Measurements from ENCODE around the gene MYO1B. TPM values are rescaled to one million over a fixed set of nuclear protein-coding genes. Genes with fewer than 3 reads are reported as not detected.

The MYO1B gene
- total RNA-seq, 1 donor from 2014 or later: 16.2 TPM

GRCh38 chr2:191299010-191299409, 53.8 kb downstream of the MYO1B start:
- H3K4me3 ChIP-seq: no peak overlapping the region
- intact Hi-C loops (cut with micrococcal nuclease): no loop called here
- H3K36me3 ChIP-seq: no peaks in the 10 kb centered on the region
- no peaks in the 10 kb centered on the region for H3K27me3 ChIP-seq (ENCODE audit: low read depth)
- no peaks in the 10 kb centered on the region for H3K9me3 ChIP-seq (replicated peaks)
- TF ChIP-seq CTCF (IDR thresholded peaks at IDR 0.05; ENCODE audit: borderline replicate concordance): peak; percentile 30
- DNase-seq: no peak
- H3K4me1 ChIP-seq: peaks cover 63% of the 10 kb centered on the region
- H3K27ac ChIP-seq (replicated peaks): peak overlapping the region; percentile 46

- intact Hi-C loops (cut with micrococcal nuclease): no loop called here
- H3K27me3 ChIP-seq (ENCODE audit: low read depth): no peaks in the 10 kb centered on the region
- no peaks in the 10 kb centered on the region for H3K36me3 ChIP-seq
- H3K4me3 ChIP-seq: no peak overlapping the region
- TF ChIP-seq CTCF (IDR thresholded peaks at IDR 0.05; ENCODE audit: borderline replicate concordance): no peak
- H3K4me1 ChIP-seq: peaks cover 64% of the 10 kb centered on the region
- no peak for DNase-seq
- peak overlapping the region; percentile 46 for H3K27ac ChIP-seq (replicated peaks)
- H3K9me3 ChIP-seq (replicated peaks): no peaks in the 10 kb centered on the region
Measured at GRCh38 chr2:191299866-191300265, 54.7 kb downstream of the MYO1B start.

DNA sequence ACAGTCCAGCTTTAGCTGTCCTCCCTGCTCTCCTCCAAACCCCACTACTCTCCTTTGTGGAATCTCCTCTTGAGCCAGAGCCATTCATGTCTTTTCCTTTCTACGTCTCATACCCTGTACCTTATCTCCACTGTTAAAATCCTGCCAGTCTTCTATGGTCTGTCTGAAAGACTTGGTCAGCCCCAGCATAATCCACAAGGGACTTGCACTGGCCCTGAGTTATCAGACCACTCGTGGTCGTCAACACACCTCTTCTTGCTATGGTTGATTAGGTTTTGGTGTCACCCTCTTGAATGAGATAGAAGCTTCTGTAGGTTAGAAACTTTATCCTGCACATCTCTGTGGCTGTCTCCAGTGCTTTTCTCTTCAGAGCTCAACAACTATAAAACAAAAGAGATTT, 56.8 kb downstream of the MYO1B start:
- Histone ChIP-seq H3K9me3 (replicated peaks) (no peaks in the 10 kb centered on the region), H3K36me3 (no peaks in the 10 kb centered on the region), H3K27ac (replicated peaks) (no peak overlapping the region), H3K4me1 (peaks cover 72% of the 10 kb centered on the region), H3K27me3 (ENCODE audit: low read depth) (no peaks in the 10 kb centered on the region), H3K4me3 (no peak overlapping the region)
- TF ChIP-seq CTCF (IDR thresholded peaks at IDR 0.05; ENCODE audit: borderline replicate concordance): no peak
- intact Hi-C loops (cut with micrococcal nuclease): no loop called here
- DNase-seq: no peak

- H3K9me3 ChIP-seq (replicated peaks): no peaks in the 10 kb centered on the region
- no peaks in the 10 kb centered on the region for H3K36me3 ChIP-seq
- H3K4me3 ChIP-seq: no peak overlapping the region
- intact Hi-C loops (cut with micrococcal nuclease): no loop called here
- no peaks in the 10 kb centered on the region for H3K27me3 ChIP-seq (ENCODE audit: low read depth)
- H3K27ac ChIP-seq (replicated peaks): peak overlapping the region; percentile 29
- H3K4me1 ChIP-seq: peaks cover 72% of the 10 kb centered on the region
- no peak for TF ChIP-seq CTCF (IDR thresholded peaks at IDR 0.05; ENCODE audit: borderline replicate concordance)
- DNase-seq: no peak
Measured at GRCh38 chr2:191302459-191303139, 57.4 kb downstream of the MYO1B start.

GRCh38 chr2:191303140-191304005, 58.2 kb downstream of the MYO1B start:
- Histone ChIP-seq H3K27me3 (ENCODE audit: low read depth) (no peaks in the 10 kb centered on the region), H3K36me3 (no peaks in the 10 kb centered on the region), H3K4me3 (no peak overlapping the region), H3K9me3 (replicated peaks) (no peaks in the 10 kb centered on the region), H3K4me1 (peaks cover 72% of the 10 kb centered on the region), H3K27ac (replicated peaks) (peak overlapping the region; percentile 86)
- no peak for DNase-seq
- no peak for TF ChIP-seq CTCF (IDR thresholded peaks at IDR 0.05; ENCODE audit: borderline replicate concordance)
- intact Hi-C loops (cut with micrococcal nuclease): no loop called here
